Uterine smooth muscle cell (primary cell): ENCODE data around the gene GLYATL1. TPM values are rescaled to one million over a fixed set of nuclear protein-coding genes. Genes with fewer than 3 reads are reported as not detected.

ENCODE experiments used
- total RNA-seq: library from RNA; depleted of rRNA; stranded (reverse); fragments of >200 nt; gene quantifications from 2 replicates; pipeline ENCODE4 v1.2.3, GENCODE V29; 2014

Gene GLYATL1
- 0.12 and 0.33 TPM in 2 replicates for total RNA-seq

GRCh38 chr11:58939277-58939676 lies at the start of gene GLYATL1:
Gene GLYATL1 (plus strand): TSS chr11:58939488. CDS start chr11:58947088, 7,600 bp downstream.

Other genes starting within 250 kb of the GLYATL1 start
- not detected in 2 replicates for gene GLYAT, start 207.5 kb upstream of the GLYATL1 start, total RNA-seq
- 0.62 and 1.4 TPM in 2 replicates for gene GLYATL2, start 94.8 kb upstream of the GLYATL1 start, total RNA-seq
- gene GLYATL1B, start 146.8 kb downstream of the GLYATL1 start, total RNA-seq = not detected in 2 replicates
- gene FAM111B, start 167.7 kb downstream of the GLYATL1 start, total RNA-seq = 3.5 and 22.4 TPM in 2 replicates
- gene FAM111A, start 203.4 kb downstream of the GLYATL1 start, total RNA-seq = 47.1 and 64.7 TPM in 2 replicates
- gene DTX4, start 232.6 kb downstream of the GLYATL1 start, total RNA-seq = 0.22 and 0.25 TPM in 2 replicates